Neural cell (in vitro differentiated cells): ENCODE data around the gene NR2F1-AS1. TPM values are rescaled to one million over a fixed set of nuclear protein-coding genes. Genes with fewer than 3 reads are reported as not detected.

Experiments
- H2AFZ ChIP-seq: fragments of 200-600, 300-800 bp; sonication (generic), shearing (Covaris generic); 2 replicates; pipeline ENCODE4 v1.6.0; 2014; ENCODE audit warnings: low read depth, mild to moderate bottlenecking, antibody characterized with exemption, low read length, moderate library complexity
- H3F3A ChIP-seq: fragments of 200-600 bp; shearing (Covaris generic); 2 replicates; pipeline ENCODE4 v1.6.1; 2016; ENCODE audit warnings: mild to moderate bottlenecking, moderate library complexity, mixed read lengths, antibody characterized with exemption, low read length; ENCODE audit not compliant: insufficient read depth, poor library complexity, severe bottlenecking
- H3K27ac ChIP-seq: fragments of 200-600, 300-800 bp; sonication (generic), shearing (Covaris generic); 2 replicates; pipeline ENCODE4 v1.5.1; 2014; ENCODE audit warnings: mild to moderate bottlenecking, low read length, moderate library complexity
- H3K27me3 ChIP-seq: fragments of 300-800, 200-600 bp; sonication (generic), shearing (Covaris generic); 2 replicates; pipeline ENCODE4 v1.6.0; 2014; ENCODE audit warnings: mild to moderate bottlenecking, low read depth, low read length, moderate library complexity; ENCODE audit not compliant: insufficient read depth
- H3K36me3 ChIP-seq: fragments of 300-800, 200-600 bp; sonication (generic), shearing (Covaris generic); 2 replicates; pipeline ENCODE4 v1.5.1; 2014; ENCODE audit warnings: mild to moderate bottlenecking, antibody characterized with exemption, low read length, moderate library complexity; ENCODE audit not compliant: insufficient read depth
- H3K4me2 ChIP-seq: fragments of 300-800, 200-600 bp; sonication (generic), shearing (Covaris generic); 2 replicates; pipeline ENCODE4 v1.6.0; 2014; ENCODE audit warnings: mild to moderate bottlenecking, low read length
- H3K4me3 ChIP-seq: fragments of 300-800, 200-600 bp; sonication (generic), shearing (Covaris generic); 2 replicates; pipeline ENCODE4 v1.5.1; 2014; ENCODE audit warnings: mild to moderate bottlenecking, low read length, moderate library complexity
- H3K79me2 ChIP-seq: fragments of 200-600 bp; shearing (Covaris generic); replicated peaks from 2 replicates; pipeline ENCODE4 v1.6.0; 2014; ENCODE audit warnings: mild to moderate bottlenecking, low read length, moderate library complexity; ENCODE audit not compliant: insufficient read depth
- H3K9ac ChIP-seq: fragments of 300-800, 200-600 bp; sonication (generic), shearing (Covaris generic); 2 replicates; pipeline ENCODE4 v1.6.1; 2016; ENCODE audit warnings: mild to moderate bottlenecking, low read length, mixed read lengths
- H3K9me2 ChIP-seq: fragments of 200-600 bp; shearing (Covaris generic); 2 replicates; pipeline ENCODE4 v1.6.1; 2016; ENCODE audit warnings: mild to moderate bottlenecking, low read length, mixed read lengths; ENCODE audit not compliant: insufficient read depth
- H3K9me3 ChIP-seq: fragments of 200-600, 300-800 bp; sonication (generic), shearing (Covaris generic); 2 replicates; pipeline ENCODE4 v1.6.1; 2016; ENCODE audit warnings: mild to moderate bottlenecking, mixed run types, low read length, moderate library complexity, mixed read lengths
- H4K20me1 ChIP-seq: fragments of 200-600 bp; shearing (Covaris generic); 2 replicates; pipeline ENCODE4 v1.6.1; 2016; ENCODE audit warnings: mild to moderate bottlenecking, mixed run types; ENCODE audit not compliant: insufficient read depth
- EP300 ChIP-seq: fragments of 450-650 bp; conservative IDR thresholded peaks from 2 replicates; pipeline ENCODE4 v1.6.1; 2014; ENCODE audit warnings: antibody characterized with exemption, mild to moderate bottlenecking, moderate library complexity; ENCODE audit not compliant: poor library complexity, severe bottlenecking
- EZH2 ChIP-seq: fragments of 200-600, 300-800 bp; shearing (Covaris generic), sonication (generic); IDR thresholded peaks from 2 replicates; pipeline ENCODE4 v1.6.1; 2014; ENCODE audit warnings: antibody characterized with exemption, low read length, borderline replicate concordance, mild to moderate bottlenecking; ENCODE audit not compliant: insufficient read depth, poor library complexity, severe bottlenecking
- MXI1 ChIP-seq: fragments of 450-650 bp; conservative IDR thresholded peaks from 2 replicates; pipeline ENCODE4 v1.6.1; 2014; ENCODE audit warnings: antibody characterized with exemption, mild to moderate bottlenecking; ENCODE audit not compliant: poor library complexity, severe bottlenecking
- POLR2AphosphoS5 ChIP-seq: IDR thresholded peaks from 2 replicates; pipeline ENCODE4 v1.6.1; 2012
- RAD21 ChIP-seq: fragments of 450-650 bp; conservative IDR thresholded peaks from 2 replicates; pipeline ENCODE4 v1.6.1; 2014; ENCODE audit warnings: antibody characterized with exemption, mild to moderate bottlenecking, moderate library complexity
- SMC3 ChIP-seq: fragments of 450-650 bp; conservative IDR thresholded peaks from 2 replicates; pipeline ENCODE4 v1.6.1; 2014; ENCODE audit warnings: antibody characterized with exemption, mild to moderate bottlenecking, moderate library complexity; ENCODE audit not compliant: poor library complexity
- TAF1 ChIP-seq: IDR thresholded peaks from 2 replicates; pipeline ENCODE4 v1.6.1; 2012; ENCODE audit warnings: low read depth
- polyA plus RNA-seq: library from polyadenylated mRNA; depleted of rRNA; stranded (reverse); fragments of >200 nt; gene quantifications from 2 replicates; pipeline ENCODE4 v1.2.3, GENCODE V29; 2014
- TF ChIP-seq, protein P1 (sequence below): fragments of 450-650 bp; IDR thresholded peaks from 2 replicates; pipeline ENCODE4 v1.5.1; 2014; ENCODE audit warnings: antibody characterized with exemption, mild to moderate bottlenecking, moderate library complexity; ENCODE audit not compliant: poor library complexity, severe bottlenecking
- TF ChIP-seq, protein P2 (sequence below): IDR thresholded peaks from 2 replicates; pipeline ENCODE4 v1.6.1; 2012; ENCODE audit warnings: borderline replicate concordance

The NR2F1-AS1 gene
- polyA plus RNA-seq, 1 donor from 2014 or later, result 0.24 TPM

- Histone ChIP-seq H2AFZ (no peak overlapping the region), H3K27ac (no peak overlapping the region), H3K4me2 (no peak overlapping the region), H3K36me3 (no peaks in the 10 kb centered on the region), H3F3A (peaks cover 5% of the 10 kb centered on the region), H3K9me2 (no peaks in the 10 kb centered on the region), H3K9ac (no peak overlapping the region), H3K9me3 (peaks cover 5% of the 10 kb centered on the region), H3K79me2 (no peaks in the 10 kb centered on the region), H3K4me3 (no peak overlapping the region), H3K27me3 (peaks cover 88% of the 10 kb centered on the region), H4K20me1 (no peaks in the 10 kb centered on the region)
- no peak for TF ChIP-seq TAF1
- TF ChIP-seq, protein P1, sequence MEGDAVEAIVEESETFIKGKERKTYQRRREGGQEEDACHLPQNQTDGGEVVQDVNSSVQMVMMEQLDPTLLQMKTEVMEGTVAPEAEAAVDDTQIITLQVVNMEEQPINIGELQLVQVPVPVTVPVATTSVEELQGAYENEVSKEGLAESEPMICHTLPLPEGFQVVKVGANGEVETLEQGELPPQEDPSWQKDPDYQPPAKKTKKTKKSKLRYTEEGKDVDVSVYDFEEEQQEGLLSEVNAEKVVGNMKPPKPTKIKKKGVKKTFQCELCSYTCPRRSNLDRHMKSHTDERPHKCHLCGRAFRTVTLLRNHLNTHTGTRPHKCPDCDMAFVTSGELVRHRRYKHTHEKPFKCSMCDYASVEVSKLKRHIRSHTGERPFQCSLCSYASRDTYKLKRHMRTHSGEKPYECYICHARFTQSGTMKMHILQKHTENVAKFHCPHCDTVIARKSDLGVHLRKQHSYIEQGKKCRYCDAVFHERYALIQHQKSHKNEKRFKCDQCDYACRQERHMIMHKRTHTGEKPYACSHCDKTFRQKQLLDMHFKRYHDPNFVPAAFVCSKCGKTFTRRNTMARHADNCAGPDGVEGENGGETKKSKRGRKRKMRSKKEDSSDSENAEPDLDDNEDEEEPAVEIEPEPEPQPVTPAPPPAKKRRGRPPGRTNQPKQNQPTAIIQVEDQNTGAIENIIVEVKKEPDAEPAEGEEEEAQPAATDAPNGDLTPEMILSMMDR, result no peak
- TF ChIP-seq EZH2, result no peak
- TF ChIP-seq EP300, result no peak
- no peak for TF ChIP-seq SMC3
- TF ChIP-seq RAD21, result no peak
- TF ChIP-seq MXI1, result no peak
- no peak for TF ChIP-seq POLR2AphosphoS5
- TF ChIP-seq, protein P2, sequence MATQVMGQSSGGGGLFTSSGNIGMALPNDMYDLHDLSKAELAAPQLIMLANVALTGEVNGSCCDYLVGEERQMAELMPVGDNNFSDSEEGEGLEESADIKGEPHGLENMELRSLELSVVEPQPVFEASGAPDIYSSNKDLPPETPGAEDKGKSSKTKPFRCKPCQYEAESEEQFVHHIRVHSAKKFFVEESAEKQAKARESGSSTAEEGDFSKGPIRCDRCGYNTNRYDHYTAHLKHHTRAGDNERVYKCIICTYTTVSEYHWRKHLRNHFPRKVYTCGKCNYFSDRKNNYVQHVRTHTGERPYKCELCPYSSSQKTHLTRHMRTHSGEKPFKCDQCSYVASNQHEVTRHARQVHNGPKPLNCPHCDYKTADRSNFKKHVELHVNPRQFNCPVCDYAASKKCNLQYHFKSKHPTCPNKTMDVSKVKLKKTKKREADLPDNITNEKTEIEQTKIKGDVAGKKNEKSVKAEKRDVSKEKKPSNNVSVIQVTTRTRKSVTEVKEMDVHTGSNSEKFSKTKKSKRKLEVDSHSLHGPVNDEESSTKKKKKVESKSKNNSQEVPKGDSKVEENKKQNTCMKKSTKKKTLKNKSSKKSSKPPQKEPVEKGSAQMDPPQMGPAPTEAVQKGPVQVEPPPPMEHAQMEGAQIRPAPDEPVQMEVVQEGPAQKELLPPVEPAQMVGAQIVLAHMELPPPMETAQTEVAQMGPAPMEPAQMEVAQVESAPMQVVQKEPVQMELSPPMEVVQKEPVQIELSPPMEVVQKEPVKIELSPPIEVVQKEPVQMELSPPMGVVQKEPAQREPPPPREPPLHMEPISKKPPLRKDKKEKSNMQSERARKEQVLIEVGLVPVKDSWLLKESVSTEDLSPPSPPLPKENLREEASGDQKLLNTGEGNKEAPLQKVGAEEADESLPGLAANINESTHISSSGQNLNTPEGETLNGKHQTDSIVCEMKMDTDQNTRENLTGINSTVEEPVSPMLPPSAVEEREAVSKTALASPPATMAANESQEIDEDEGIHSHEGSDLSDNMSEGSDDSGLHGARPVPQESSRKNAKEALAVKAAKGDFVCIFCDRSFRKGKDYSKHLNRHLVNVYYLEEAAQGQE, result no peak
Observed at GRCh38 chr5:93587597-93588351, 6.8 kb upstream of the NR2F1-AS1 start.

DNA sequence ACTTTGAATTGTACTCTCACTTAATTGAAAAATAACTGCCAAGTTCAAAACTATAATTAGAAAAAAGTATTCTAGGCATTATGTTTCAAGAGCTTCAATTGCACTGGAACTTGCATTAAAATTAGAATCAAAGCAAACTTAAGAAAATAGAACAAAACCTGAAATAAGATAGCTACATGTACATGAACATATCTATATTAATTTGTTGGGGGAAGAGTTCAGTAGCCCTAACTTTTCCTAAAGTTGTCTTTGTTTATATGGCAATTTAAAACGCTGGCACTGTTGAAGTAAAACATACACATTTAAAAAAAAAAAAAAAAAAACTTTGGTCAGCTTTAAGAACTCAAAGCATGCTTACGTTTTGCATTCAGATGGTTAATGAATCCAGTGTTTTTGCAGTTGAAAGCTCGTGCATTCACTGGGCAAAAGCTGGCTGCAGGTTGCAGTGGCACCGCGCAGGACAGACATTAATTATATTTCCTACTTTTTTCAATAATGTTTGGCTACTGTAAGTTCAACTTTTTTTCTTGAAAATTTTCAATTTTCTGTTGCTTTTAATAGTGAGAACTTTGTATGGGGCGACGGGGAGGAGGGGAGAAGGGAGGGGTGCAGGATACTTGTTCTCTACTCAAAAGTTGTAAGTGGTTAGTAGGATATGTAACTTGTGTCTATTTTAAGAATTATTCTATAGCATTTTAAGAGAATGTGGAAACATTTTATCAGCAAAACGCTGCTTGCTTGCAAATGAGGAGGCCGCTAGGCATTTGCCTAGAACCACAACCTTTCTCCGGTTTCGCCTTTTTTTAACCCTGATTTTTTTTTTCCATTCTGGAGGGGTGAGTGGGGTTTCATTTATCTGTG lies 5.9 kb upstream of the NR2F1-AS1 start:
- TF ChIP-seq EP300 (no peak), SMC3 (no peak), TAF1 (no peak), MXI1 (no peak), EZH2 (no peak), RAD21 (no peak), POLR2AphosphoS5 (no peak)
- TF ChIP-seq, protein P1, result no peak
- TF ChIP-seq, protein P2, result no peak
- peaks cover 5% of the 10 kb centered on the region for H3F3A ChIP-seq
- H3K27me3 ChIP-seq, result peaks cover 90% of the 10 kb centered on the region
- H3K36me3 ChIP-seq, result no peaks in the 10 kb centered on the region
- no peaks in the 10 kb centered on the region for H3K9me2 ChIP-seq
- H4K20me1 ChIP-seq, result no peaks in the 10 kb centered on the region
- H2AFZ ChIP-seq, result no peak overlapping the region
- no peak overlapping the region for H3K4me3 ChIP-seq
- no peak overlapping the region for H3K9ac ChIP-seq
- no peaks in the 10 kb centered on the region for H3K79me2 ChIP-seq
- no peak overlapping the region for H3K27ac ChIP-seq
- no peak overlapping the region for H3K4me2 ChIP-seq
- H3K9me3 ChIP-seq, result peaks cover 5% of the 10 kb centered on the region
